OCI-LY3 (cell line): ENCODE results near the gene TTL.

Source experiments
- CTCF ChIP-seq: fragments of 200-600, 300-600 bp; sonication (generic); IDR thresholded peaks from 2 replicates; pipeline ENCODE4 v1.5.1; 2014; ENCODE audit warnings: antibody characterized with exemption, low read length, low read depth
- EZH2phosphoT487 ChIP-seq: fragments of 200-600 bp; shearing (Covaris generic); IDR thresholded peaks from 2 replicates; pipeline ENCODE4 v1.6.1; 2018; ENCODE audit warnings: antibody characterized with exemption, mixed run types, low read depth

DNA sequence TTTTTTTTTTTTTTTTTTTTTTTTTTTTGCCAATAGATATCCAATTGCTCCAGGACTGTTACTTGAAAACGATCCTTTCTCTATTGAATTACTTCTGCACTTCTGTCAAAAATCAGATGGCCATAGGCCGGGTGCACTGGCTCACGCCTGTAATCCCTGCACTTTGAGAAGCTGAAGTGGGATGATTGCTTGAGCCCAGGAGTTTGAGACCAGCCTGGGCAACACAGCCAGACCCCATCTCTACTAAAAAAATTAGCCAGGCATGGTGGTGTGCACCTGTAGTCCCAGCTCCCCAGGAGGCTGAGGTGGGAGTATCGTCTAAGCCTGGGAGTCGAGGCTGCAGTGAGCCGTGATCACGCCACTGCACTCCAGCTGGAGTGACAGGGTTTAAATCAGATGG lies 98.1 kb downstream of the TTL start:
- no peak for TF ChIP-seq CTCF
- no peak for TF ChIP-seq EZH2phosphoT487
